Measurements from ENCODE around the gene CYTIP.
"Not testable (repeated sequence)": the region's sequence is repeated elsewhere in the genome, so short reads cannot be mapped to it uniquely, and the experiment has no call there.

Gene CYTIP

DNA sequence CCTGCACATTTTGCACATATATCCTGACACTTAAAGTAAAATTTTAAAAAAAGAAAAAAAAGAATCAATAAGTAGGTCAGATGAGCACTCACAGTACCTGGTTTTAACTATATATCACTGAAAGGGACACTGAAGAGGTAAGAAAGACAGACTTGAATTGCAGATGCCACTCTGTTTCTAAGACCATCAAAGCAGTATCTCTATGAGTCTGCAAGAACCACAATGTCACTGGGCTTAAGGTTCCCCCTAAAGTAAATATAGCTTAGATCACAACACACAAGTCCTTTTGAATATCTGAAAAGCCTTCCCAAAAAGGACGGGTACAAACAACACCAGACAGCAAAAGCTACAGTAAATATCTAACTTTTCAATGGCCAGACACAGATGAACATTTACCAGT, 57.6 kb downstream of the CYTIP start:
- DNase-seq (ENCODE audit: low read depth in 4 of 4, low spot score in 1 of 4) = no peak

DNA sequence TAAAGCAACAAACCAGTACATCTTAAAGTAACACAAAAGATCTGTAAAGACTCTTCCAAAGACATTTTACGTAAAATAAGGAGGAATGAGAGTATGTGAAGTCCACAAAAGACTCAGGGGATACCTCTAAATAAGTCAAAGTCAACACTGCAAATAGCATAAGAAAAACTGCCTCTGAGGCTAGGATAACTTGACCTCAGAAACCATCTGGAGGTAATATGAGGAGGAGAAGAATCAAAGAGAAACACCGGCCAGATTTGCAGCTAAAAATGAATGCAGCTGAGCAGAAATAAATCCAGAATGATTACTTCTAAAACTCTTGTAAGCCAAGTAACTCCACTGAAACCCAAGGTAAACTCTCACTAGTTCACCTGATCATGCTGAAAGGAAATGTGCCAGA, 66.0 kb downstream of the CYTIP start:
- no peak for DNase-seq (ENCODE audit: low read depth in 4 of 4, low spot score in 1 of 4)

DNA sequence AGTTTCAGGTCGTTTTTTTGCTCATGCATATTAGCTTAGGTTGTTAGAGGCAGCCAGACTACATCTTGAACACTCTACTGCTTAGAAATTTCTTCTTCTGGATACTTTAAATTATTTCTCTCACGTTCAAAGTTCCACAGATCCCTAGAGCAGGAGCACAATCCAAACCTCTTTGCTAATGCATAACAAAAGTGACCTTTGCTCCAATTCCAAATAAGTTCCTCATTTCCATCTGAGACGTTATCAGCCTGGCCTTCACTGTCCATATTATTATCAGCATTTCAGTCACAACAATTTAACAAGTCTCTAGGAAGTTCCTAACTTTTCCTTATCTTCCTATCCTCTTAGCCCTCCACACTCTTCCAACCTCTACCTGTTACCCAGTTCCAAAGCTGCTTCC, 67.8 kb downstream of the CYTIP start:
- DNase-seq (ENCODE audit: low read depth in 4 of 4, low spot score in 1 of 4) = no peak

DNA sequence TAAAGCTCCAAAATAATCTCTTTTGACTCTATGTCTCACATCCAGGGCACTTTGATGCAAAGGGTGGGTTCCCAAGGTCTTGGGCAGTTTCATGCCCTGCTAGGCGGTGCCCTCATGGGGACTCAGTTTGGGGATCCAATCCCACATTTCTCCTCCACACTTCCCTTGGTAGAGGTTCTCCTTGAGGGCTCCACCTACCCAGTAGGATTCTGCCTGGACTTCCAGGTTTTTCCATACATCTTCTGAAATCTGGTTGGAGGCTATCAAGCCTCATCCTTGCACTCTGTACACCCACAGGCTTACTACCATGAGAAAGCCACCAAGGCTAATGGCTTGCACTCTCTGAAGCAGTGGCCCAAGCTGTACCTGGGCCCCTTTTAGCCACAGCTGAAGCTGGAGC, 68.5 kb downstream of the CYTIP start:
- no peak for DNase-seq (ENCODE audit: low read depth in 4 of 4, low spot score in 1 of 4)

DNA sequence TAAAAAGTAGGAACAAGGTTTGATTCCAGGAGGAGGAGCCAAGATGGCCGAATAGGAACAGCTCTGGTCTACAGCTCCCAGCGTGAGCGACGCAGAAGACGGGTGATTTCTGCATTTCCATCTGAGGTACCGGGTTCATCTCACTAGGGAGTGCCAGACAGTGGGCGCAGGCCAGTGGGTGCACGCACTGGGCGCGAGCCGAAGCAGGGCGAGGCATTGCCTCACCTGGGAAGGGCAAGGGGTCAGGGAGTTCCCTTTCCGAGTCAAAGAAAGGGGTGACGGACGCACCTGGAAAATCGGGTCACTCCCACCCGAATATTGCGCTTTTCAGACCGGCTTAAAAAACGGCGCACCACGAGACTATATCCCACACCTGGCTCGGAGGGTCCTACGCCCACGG, 75.4 kb downstream of the CYTIP start:
- DNase-seq (ENCODE audit: low read depth in 4 of 4, low spot score in 1 of 4) = not testable (repeated sequence)

DNA sequence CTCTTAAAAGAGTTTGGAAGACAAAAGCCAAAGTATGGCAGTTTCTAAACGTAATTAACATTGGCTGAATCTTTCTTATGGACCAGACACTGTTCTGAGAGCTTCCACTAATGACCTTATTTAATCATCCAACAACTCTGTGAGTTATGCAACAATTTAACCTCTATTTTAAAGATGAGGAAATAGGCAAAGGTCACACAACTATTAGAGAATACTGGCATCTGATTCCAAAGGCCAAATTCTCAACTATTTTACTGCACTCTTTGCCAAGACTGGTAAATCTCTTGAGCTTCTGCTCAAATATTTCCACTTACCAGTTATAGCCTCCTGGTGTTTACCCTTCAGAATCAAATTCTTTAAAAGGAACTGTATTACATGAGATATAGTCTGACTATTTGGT, 76.2 kb downstream of the CYTIP start:
- DNase-seq (ENCODE audit: low read depth in 4 of 4, low spot score in 1 of 4) = no peak
